ENCODE results near the gene NR1D1. TPM values are rescaled to one million over a fixed set of nuclear protein-coding genes. Genes with fewer than 3 reads are reported as not detected.

The NR1D1 gene
- total RNA-seq, 1 donor from 2014 or later: 5.7 TPM

- Mint-ChIP-seq H3K4me1 (ENCODE audit: unreplicated experiment) (peaks cover 71% of the 10 kb centered on the region), H3K27ac (peak overlapping the region; percentile 93), H3K36me3 (no peaks in the 10 kb centered on the region), H3K27me3 (no peaks in the 10 kb centered on the region), H3K4me3 (peak overlapping the region; percentile 48), H3K9me3 (no peaks in the 10 kb centered on the region)
- TF ChIP-seq CTCF (conservative IDR thresholded peaks at IDR 0.05): peak; percentile 45
- DNase-seq (ENCODE audit: extremely low spot score, unreplicated experiment): no peak
Measured at GRCh38 chr17:40108970-40109824, 8.8 kb upstream of the NR1D1 start.

- Mint-ChIP-seq H3K4me1 (ENCODE audit: unreplicated experiment) (peaks cover 67% of the 10 kb centered on the region), H3K4me3 (peak overlapping the region; percentile 67), H3K36me3 (no peaks in the 10 kb centered on the region), H3K27me3 (no peaks in the 10 kb centered on the region), H3K27ac (peak overlapping the region; percentile 83), H3K9me3 (no peaks in the 10 kb centered on the region)
- no peak for TF ChIP-seq CTCF (conservative IDR thresholded peaks at IDR 0.05)
- DNase-seq (ENCODE audit: extremely low spot score, unreplicated experiment): no peak
Measured at GRCh38 chr17:40107522-40108174, 7.3 kb upstream of the NR1D1 start.

GRCh38 chr17:40106760-40107521, 6.6 kb upstream of the NR1D1 start:
- no peak for TF ChIP-seq CTCF (conservative IDR thresholded peaks at IDR 0.05)
- H3K9me3 Mint-ChIP-seq: no peaks in the 10 kb centered on the region
- peaks cover 61% of the 10 kb centered on the region for H3K4me1 Mint-ChIP-seq (ENCODE audit: unreplicated experiment)
- H3K4me3 Mint-ChIP-seq: peak overlapping the region; percentile 15
- no peaks in the 10 kb centered on the region for H3K36me3 Mint-ChIP-seq
- DNase-seq (ENCODE audit: extremely low spot score, unreplicated experiment): no peak
- H3K27ac Mint-ChIP-seq: peak overlapping the region; percentile 83
- no peaks in the 10 kb centered on the region for H3K27me3 Mint-ChIP-seq

- H3K27me3 Mint-ChIP-seq: no peaks in the 10 kb centered on the region
- H3K4me1 Mint-ChIP-seq (ENCODE audit: unreplicated experiment): peaks cover 59% of the 10 kb centered on the region
- no peaks in the 10 kb centered on the region for H3K36me3 Mint-ChIP-seq
- H3K4me3 Mint-ChIP-seq: no peak overlapping the region
- DNase-seq (ENCODE audit: extremely low spot score, unreplicated experiment): no peak
- TF ChIP-seq CTCF (conservative IDR thresholded peaks at IDR 0.05): no peak
- H3K9me3 Mint-ChIP-seq: no peaks in the 10 kb centered on the region
- peak overlapping the region; percentile 83 for H3K27ac Mint-ChIP-seq
Measured at GRCh38 chr17:40105861-40106759, 5.7 kb upstream of the NR1D1 start.

Data from type B pancreatic cell (in vitro differentiated cells).